ENCODE results near the gene YTHDF1.

YTHDF1 gene

GRCh38 chr20:63153254-63154221 lies 62.4 kb downstream of the YTHDF1 start:
- DNase-seq: no peak

DNA sequence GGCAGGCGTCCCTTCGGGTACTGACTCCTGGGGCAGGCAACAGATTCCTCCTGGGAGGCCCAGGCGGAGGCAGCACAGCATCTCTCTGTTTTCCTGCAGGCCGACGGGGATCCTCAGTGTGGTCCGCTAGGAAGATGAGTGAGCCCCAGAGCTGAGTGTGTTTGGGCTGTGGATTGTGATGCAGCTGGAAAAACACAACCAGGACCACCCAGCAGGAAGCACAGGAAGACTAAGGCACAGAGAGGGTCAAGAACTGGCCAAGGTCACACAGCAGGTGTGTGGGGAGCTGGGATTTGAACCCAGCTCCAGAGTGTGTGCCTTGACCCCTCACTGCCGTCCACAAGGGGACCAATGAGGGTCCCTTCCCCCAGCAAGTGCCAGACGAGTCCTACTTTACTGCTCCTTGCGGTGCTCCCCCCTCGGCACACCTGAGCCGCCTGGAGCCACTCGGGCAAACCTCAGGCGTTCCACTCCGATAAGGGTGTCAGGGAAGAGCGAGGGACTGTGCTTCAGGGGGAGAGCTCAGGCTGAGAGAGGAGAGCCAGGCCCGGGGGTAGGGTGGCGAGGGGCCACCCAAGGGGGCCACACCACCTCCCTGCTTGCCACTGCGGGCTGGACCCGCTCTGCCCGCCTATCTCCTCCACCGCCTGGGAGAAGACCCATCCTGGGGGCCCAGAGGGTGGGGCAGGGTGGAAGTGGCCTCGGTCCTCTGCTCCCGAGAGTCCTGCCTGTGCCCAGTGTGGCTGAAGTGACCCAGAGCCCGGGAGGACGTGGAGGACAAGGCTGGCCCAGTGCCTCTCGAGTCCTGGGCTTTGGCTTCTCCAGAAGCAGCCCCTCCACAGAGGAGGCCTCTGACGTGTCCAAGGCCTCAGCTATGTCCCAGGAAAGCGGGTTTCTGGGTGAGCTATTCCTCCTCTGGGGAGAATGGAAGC lies 63.3 kb downstream of the YTHDF1 start:
- no peak for DNase-seq

- DNase-seq: no peak
Observed at GRCh38 chr20:63151554-63152321, 64.2 kb downstream of the YTHDF1 start.

DNA sequence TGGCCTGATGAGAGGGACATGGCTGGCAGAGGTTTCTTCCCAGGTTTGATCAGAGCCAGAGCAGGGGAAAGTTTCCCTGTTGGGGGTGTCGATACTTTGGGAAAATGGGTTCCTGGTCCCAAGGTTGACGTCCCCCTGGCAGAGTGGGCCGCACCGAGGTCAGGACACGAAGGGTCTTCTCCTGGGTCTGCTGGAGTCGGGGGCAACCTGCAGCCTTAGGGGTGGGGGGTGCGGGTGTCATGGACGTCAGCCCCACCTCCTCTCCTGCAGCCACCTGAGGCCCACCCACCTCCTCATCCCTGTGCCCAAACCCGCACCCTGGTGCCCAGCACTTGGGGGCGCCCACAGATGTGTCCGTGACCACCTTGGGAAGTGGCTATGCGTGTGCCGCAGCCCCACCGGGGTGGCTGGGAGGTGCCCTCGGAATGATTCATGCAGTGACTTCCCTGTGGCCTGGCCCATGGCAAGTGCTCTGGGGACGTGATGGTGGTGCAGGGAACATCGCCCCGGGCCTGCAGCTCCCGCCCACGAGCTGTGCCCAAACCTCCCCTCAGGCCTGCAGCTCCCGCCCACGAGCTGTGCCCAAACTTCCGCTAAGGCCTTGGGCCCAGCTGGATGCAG lies 64.9 kb downstream of the YTHDF1 start:
- DNase-seq: no peak

DNA sequence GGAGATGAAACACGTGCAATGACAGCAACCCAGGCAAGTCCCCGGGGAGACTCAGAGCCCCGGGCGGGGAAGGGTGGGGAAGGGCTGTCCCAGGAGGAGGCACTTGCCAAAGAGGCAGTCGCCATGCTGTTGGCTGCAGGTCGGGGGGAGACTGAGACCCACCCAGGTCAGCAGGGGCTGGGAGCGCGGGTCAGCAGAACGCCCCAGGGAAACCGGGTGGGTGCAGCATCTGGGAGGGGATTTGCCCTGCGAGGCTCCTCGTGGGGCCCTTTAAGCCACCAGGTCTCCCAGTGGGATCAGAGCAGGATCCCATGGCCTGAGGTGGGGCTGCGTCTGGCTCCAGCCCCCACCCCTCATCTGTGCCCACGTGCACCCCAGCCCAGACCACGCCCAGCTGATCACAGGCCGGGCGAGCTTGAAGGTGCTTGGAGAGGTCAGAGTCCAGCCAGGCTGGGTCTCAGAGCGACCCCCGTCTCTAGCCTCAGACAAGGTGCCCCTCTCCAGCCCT lies 65.5 kb downstream of the YTHDF1 start:
- DNase-seq: no peak

DNA sequence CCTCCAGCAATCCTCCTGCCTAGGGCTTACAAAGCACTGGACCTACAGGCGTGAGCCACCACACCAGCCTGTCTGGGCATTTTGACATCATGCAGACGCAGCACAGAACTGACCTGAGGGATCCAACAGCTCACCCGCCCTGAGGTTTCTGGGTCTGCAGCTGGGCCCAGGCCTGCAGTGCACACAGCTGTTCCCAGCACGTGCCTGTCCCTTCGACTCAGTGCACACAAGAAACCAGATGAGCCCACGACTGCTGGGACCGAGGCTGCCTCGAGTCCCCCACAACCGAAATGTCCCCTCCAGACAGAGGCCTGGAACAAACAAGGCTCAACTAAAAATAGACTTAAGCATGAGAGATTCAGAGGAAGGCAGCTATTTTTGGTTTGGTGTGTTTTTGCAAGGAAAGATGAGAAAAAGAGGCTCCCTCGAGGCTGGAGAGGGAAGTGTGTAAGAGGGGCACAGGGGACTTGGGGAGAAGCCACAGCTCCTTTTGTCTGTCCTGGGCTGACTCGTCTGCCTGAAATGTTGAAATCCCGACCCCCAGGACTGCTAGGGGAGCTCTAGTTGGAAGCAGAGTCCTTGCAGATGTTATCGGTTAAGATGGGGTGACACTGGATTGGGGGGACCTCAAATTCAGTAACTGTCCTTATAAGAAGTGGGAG lies 66.3 kb downstream of the YTHDF1 start:
- no peak for DNase-seq

GRCh38 chr20:63148696-63149095 lies 67.2 kb downstream of the YTHDF1 start:
- DNase-seq: no peak

DNA sequence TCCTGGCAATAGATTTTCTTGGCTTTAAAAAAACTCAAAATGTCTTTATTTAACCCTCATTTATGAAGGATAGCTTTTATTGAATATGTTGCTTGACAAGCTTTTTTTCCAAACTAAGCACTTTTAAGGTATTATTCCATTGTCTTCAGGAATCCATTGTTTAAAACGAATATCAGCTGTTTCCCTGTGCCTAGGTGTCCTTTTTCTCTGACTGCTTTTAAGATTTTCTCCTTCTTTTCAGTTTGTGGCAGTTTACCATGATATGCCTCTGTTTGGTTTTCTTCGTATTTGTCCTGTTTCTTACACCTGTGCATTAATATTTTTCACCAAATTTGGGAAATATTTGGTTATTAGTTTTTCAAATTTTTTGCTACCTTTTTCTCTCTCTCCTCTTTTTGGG lies 68.4 kb downstream of the YTHDF1 start:
- DNase-seq: no peak

All from NCI-H1436 treated with DMSO at 0.1 percent for 48 hours (cell line).